Trophoblast cell (in vitro differentiated cells and primary cell): ENCODE results near the gene SMDT1.

Experiments used
- DNase-seq, 2 donors: peaks; one replicate each; pipeline ENCODE4 v3.0.0-alpha.2; 2016
- H2AFZ ChIP-seq: 2 replicates; pipeline ENCODE4 v1.6.1; 2013; ENCODE audit warnings: low read length, moderate library complexity, mild to moderate bottlenecking; ENCODE audit not compliant: insufficient read depth, poor library complexity
- H2AK5ac ChIP-seq: 2 replicates; pipeline ENCODE4 v1.6.1; 2013; ENCODE audit warnings: mild to moderate bottlenecking, low read length
- H2BK120ac ChIP-seq: 2 replicates; pipeline ENCODE4 v1.6.1; 2013; ENCODE audit warnings: low read length, mild to moderate bottlenecking, moderate library complexity; ENCODE audit not compliant: insufficient read depth, poor library complexity
- H2BK12ac ChIP-seq: 2 replicates; pipeline ENCODE4 v1.6.1; 2013; ENCODE audit warnings: mild to moderate bottlenecking, low read length, moderate library complexity
- H2BK5ac ChIP-seq: 2 replicates; pipeline ENCODE4 v1.6.1; 2013; ENCODE audit warnings: low read length, low read depth, moderate library complexity, mild to moderate bottlenecking; ENCODE audit not compliant: poor library complexity
- H3K14ac ChIP-seq: 2 replicates; pipeline ENCODE4 v1.6.1; 2013; ENCODE audit warnings: mild to moderate bottlenecking, low read length
- H3K18ac ChIP-seq: 2 replicates; pipeline ENCODE4 v1.6.1; 2013; ENCODE audit warnings: mild to moderate bottlenecking, low read length
- H3K23ac ChIP-seq: 2 replicates; pipeline ENCODE4 v1.6.1; 2013; ENCODE audit warnings: low read length
- H3K27ac ChIP-seq: 2 replicates; pipeline ENCODE4 v1.5.1; 2013; ENCODE audit warnings: low read depth, mild to moderate bottlenecking, inconsistent platforms, low read length, moderate library complexity
- H3K27me3 ChIP-seq: 2 replicates; pipeline ENCODE4 v1.6.1; 2013; ENCODE audit warnings: inconsistent platforms, mild to moderate bottlenecking, low read length, moderate library complexity; ENCODE audit not compliant: insufficient read depth
- H3K36me3 ChIP-seq, 2 experiments: 1 replicate in 1 of 2; 2 replicates in 1 of 2; pipeline ENCODE4 v1.6.1; 2013; ENCODE audit warnings: low read length in 2 of 2, mild to moderate bottlenecking in 2 of 2, moderate library complexity in 1 of 2; ENCODE audit not compliant: insufficient read depth in 2 of 2, control insufficient read depth in 1 of 2
- H3K4ac ChIP-seq: 2 replicates; pipeline ENCODE4 v1.6.1; 2013; ENCODE audit warnings: low read depth, mild to moderate bottlenecking, low read length, moderate library complexity
- H3K4me1 ChIP-seq, 2 experiments: 1 replicate in 1 of 2; 2 replicates in 1 of 2; pipeline ENCODE4 v1.6.1; 2013; ENCODE audit warnings: low read length in 2 of 2, mild to moderate bottlenecking in 2 of 2, moderate library complexity in 1 of 2; ENCODE audit not compliant: insufficient read depth in 2 of 2, control insufficient read depth in 1 of 2
- H3K4me2 ChIP-seq: 2 replicates; pipeline ENCODE4 v1.6.1; 2013; ENCODE audit warnings: inconsistent platforms, mild to moderate bottlenecking, low read length, moderate library complexity
- H3K4me3 ChIP-seq: 2 replicates; pipeline ENCODE4 v1.5.1; 2013; ENCODE audit warnings: mild to moderate bottlenecking, low read depth, low read length, inconsistent platforms
- H3K79me1 ChIP-seq: one replicate; pipeline ENCODE4 v1.6.1; 2013; ENCODE audit warnings: low read length
- H3K79me2 ChIP-seq: 2 replicates; pipeline ENCODE4 v1.6.1; 2013; ENCODE audit warnings: low read length, mild to moderate bottlenecking; ENCODE audit not compliant: control insufficient read depth, insufficient read depth, poor library complexity
- H3K9ac ChIP-seq: 2 replicates; pipeline ENCODE4 v1.6.1; 2013; ENCODE audit warnings: mild to moderate bottlenecking, low read length
- H3K9me3 ChIP-seq: 2 replicates; pipeline ENCODE4 v1.6.1; 2013; ENCODE audit warnings: low read depth, mild to moderate bottlenecking, control low read depth, inconsistent platforms, low read length; ENCODE audit not compliant: insufficient read depth
- H4K12ac ChIP-seq: 2 replicates; pipeline ENCODE4 v1.6.1; 2013; ENCODE audit warnings: low read depth, mild to moderate bottlenecking, low read length, moderate library complexity
- H4K8ac ChIP-seq: 2 replicates; pipeline ENCODE4 v1.6.1; 2013; ENCODE audit warnings: low read depth, mild to moderate bottlenecking, low read length, moderate library complexity
- H4K91ac ChIP-seq: one replicate; pipeline ENCODE4 v1.6.1; 2013; ENCODE audit warnings: low read depth, mild to moderate bottlenecking, low read length, moderate library complexity
- WGBS: extraction: QIAGEN DNeasy Blood & Tissue Kit; methylation state at CpG from one replicate; pipeline ENCODE4 v1.1.7; 2013; ENCODE audit warnings: missing lambda C conversion rate; ENCODE audit not compliant: insufficient read length, insufficient coverage; ENCODE audit errors: extremely low coverage; 5-methylcytosine and 5-hydroxymethylcytosine counted together

SMDT1 gene

DNA sequence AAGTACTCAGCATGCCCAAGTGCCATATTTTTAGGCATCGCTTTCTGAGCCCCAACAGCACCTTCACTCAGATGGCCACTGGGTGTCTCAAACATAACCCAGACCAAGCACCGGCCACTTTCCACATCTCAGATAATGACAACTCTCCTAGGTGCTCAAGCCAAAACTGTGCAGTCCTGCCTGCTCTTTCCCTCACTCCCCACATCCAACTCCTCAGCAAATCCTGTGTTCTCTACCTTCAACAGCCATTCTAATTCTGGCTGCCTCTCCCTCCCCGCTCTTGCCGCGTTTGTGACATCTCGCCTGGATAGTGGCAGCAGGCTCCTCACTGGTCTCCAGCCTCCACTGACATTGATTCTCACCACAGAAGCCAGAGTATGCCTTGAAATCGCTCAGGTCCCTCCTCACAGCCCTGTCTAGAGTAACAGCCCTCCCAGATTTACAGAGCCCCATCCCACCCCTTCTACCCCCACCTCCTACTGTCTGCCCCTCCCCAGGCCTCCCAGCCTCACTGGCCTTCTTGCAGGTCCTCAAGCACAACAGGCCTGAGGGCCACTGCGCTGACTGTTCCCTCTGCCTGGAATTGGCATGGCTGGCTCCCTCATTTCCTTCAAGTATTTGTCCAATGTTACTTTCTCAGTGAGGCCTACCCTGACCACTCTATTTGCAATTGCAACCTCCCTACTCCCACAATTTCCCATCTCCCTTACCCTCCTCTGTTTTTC is 6.7 kb upstream of the SMDT1 start:
- Histone ChIP-seq H3K9ac (no peak overlapping the region), H4K8ac (no peak overlapping the region), H3K4me1 (peaks cover 6 to 14% of the 10 kb centered on the region in 2 experiments), H3K79me2 (peaks cover 5% of the 10 kb centered on the region), H3K4ac (no peak overlapping the region), H3K36me3 (no peaks in the 10 kb centered on the region), H2BK12ac (no peak overlapping the region), H4K91ac (no peak overlapping the region), H3K14ac (no peak overlapping the region), H2BK5ac (no peak overlapping the region), H2AK5ac (no peak overlapping the region), H3K4me2 (no peak overlapping the region), H4K12ac (no peak overlapping the region), H3K9me3 (no peaks in the 10 kb centered on the region), H2BK120ac (no peak overlapping the region), H3K79me1 (peaks cover 8% of the 10 kb centered on the region), H3K4me3 (no peak overlapping the region), H3K23ac (no peak overlapping the region), H3K27ac (no peak overlapping the region), H3K27me3 (no peaks in the 10 kb centered on the region), H3K18ac (no peak overlapping the region), H2AFZ (no peak overlapping the region)
- DNase-seq: peak in 1 of 2 donors; percentile 17
- no CpG with 5 or more reads among the region's 8 CpGs for WGBS

DNA sequence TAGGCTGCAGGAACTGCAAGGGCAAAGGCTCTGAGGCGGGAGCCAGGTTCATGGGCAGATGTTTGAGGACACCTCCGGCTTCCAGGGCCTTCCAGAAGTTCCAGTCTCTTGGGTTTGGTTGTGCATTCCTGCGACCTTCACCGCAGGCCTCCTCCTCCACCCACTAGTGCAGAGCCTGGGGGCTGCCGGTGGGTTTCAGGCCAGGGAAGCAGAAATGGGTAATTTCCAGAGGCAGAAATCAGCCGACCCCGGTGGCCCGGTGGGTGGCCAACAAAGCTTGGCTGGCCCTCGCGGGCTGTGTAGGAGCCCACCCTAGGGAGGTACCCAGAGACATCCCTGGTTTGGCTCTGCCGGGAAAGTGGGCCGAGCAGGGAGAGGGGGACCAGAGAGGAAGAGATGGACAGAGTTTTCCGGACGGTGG is 5.9 kb upstream of the SMDT1 start:
- Histone ChIP-seq H4K91ac (peak overlapping the region; percentile 82), H3K27me3 (no peaks in the 10 kb centered on the region), H3K4me2 (no peak overlapping the region), H3K4me1 (peaks cover 9 to 15% of the 10 kb centered on the region in 2 experiments), H2BK5ac (no peak overlapping the region), H3K4me3 (no peak overlapping the region), H3K27ac (no peak overlapping the region), H3K14ac (no peak overlapping the region), H2BK12ac (no peak overlapping the region), H3K9me3 (no peaks in the 10 kb centered on the region), H3K36me3 (no peaks in the 10 kb centered on the region), H3K79me1 (peaks cover 8% of the 10 kb centered on the region), H3K79me2 (peaks cover 5% of the 10 kb centered on the region), H3K23ac (no peak overlapping the region), H4K8ac (peak overlapping the region; percentile 89), H3K18ac (no peak overlapping the region), H2BK120ac (no peak overlapping the region), H3K4ac (no peak overlapping the region), H2AK5ac (no peak overlapping the region), H4K12ac (no peak overlapping the region), H2AFZ (no peak overlapping the region), H3K9ac (no peak overlapping the region)
- no peak for DNase-seq
- WGBS: no CpG with 5 or more reads among the region's 14 CpGs

DNA sequence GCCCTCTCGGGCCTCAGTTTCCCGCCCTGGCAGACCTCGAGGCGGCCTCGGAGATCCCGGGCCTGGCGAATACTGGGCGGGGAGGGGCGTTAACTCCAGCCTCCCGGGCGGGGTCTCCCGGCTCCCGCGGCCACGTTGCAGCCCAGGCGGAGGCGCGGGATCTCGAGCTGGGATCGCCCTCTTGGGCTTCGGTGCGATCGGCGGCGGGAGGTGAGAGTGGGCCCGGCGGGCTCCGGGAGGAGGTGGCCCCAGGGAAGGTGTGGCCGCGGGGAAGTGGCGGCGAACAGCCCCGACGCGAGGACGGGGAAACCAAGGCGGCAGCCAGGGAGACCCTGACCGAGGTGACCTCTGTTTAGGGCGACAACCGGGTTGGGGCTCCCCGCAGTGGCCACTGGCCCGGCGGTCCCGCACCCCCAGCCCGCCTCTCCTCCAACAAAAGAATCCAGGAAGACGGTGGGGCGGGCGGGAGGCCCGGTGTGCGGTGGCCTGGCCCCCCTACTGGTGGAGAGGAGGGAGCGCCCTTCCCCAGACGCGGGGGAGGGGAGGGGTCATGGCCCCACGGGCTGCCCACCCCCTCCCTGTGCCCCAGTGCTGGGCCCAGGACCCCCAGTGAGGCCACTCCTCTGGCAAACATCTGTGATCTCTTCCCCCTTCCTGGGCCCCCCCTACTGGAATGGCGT is 5.2 kb upstream of the SMDT1 start, which contains the start of gene PHETA2:
Gene PHETA2 (plus strand): TSS at position 117 of the 680 bp plus-strand sequence. CDS start 3,046 bp downstream, outside the sequence.
- DNase-seq: peak; percentile 22 to 57
- Histone ChIP-seq H3K4me2 (peak within 1 kb of the TSS; percentile 54), H3K9me3 (no peaks in the 10 kb centered on the region), H4K8ac (peak within 1 kb of the TSS; percentile 89), H2AFZ (peak within 1 kb of the TSS; percentile 79), H3K4me1 (peaks cover 14 to 20% of the 10 kb centered on the region in 2 experiments), H3K27me3 (no peaks in the 10 kb centered on the region), H3K18ac (peak within 1 kb of the TSS; percentile 70), H3K9ac (peak within 1 kb of the TSS; percentile 4), H3K79me1 (peaks cover 13% of the 10 kb centered on the region), H2BK12ac (no peak within 1 kb of the TSS), H3K14ac (peak within 1 kb of the TSS; percentile 77), H2BK5ac (peak within 1 kb of the TSS; percentile 18), H3K23ac (no peak within 1 kb of the TSS), H2AK5ac (peak within 1 kb of the TSS; percentile 57), H3K27ac (no peak within 1 kb of the TSS), H3K36me3 (no peaks in the 10 kb centered on the region), H3K79me2 (peaks cover 7% of the 10 kb centered on the region), H3K4me3 (peak within 1 kb of the TSS; percentile 64), H3K4ac (no peak within 1 kb of the TSS), H4K12ac (peak within 1 kb of the TSS; percentile 62), H2BK120ac (peak within 1 kb of the TSS; percentile 70), H4K91ac (peak within 1 kb of the TSS; percentile 82)
- WGBS: no CpG with 5 or more reads among the region's 55 CpGs

DNA sequence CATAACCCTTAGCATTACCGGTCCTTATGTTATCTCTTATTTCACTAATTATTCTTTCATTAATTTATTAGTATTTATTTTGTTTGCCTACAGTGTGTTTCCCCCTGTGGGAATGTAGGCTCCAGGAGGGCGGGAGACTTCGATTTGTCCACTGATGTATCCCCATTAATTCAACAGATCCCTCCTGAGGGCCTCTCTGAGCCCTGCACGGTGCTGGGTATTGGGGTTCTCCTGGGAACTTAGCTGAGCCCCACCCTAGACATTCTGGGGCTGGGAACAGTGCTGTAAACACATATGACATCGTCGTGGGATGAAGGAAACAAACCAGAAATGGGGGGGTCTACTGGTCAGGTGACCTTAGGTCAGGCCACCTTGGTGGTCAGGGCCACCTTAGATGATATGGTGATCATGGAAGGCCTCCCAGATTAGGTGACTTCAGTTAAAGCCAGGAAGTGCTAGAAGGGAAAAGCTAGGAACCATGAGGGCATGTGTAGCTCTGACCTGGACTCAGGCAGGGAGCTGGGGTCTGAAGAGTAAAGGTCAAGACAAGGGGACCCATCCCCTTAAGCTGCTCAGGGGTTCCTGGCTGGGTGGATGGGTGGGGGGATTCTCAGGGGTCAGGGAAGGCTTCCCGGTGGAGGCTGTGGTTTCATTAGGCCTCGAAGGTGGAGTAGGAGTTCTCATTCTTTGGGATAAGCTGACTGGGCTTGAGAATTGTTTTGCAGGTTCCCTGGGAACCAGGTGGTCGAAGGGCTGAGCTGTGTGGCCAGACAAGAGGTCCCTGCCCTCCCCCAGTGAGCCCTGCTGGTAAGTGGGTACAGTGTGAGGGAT is 4.4 kb upstream of the SMDT1 start:
- no peak overlapping the region for H2BK12ac ChIP-seq
- no CpG with 5 or more reads among the region's 9 CpGs for WGBS

More for the DNA sequence above, 4.4 kb upstream of the SMDT1 start:
- no peaks in the 10 kb centered on the region for H3K27me3 ChIP-seq
- H3K23ac ChIP-seq: no peak overlapping the region
- H4K91ac ChIP-seq: no peak overlapping the region
- no peaks in the 10 kb centered on the region for H3K9me3 ChIP-seq
- H3K4me1 ChIP-seq: peaks cover 14 to 15% of the 10 kb centered on the region in 2 experiments
- DNase-seq: no peak
- H3K14ac ChIP-seq: no peak overlapping the region
- H3K4ac ChIP-seq: no peak overlapping the region
- no peak overlapping the region for H3K9ac ChIP-seq
- peaks cover 16% of the 10 kb centered on the region for H3K79me1 ChIP-seq
- peaks cover 9% of the 10 kb centered on the region for H3K79me2 ChIP-seq
- H3K27ac ChIP-seq: no peak overlapping the region
- no peaks in the 10 kb centered on the region for H3K36me3 ChIP-seq
- H2AFZ ChIP-seq: no peak overlapping the region
- H2AK5ac ChIP-seq: no peak overlapping the region
- H3K4me3 ChIP-seq: no peak overlapping the region
- H4K8ac ChIP-seq: no peak overlapping the region
- H3K18ac ChIP-seq: no peak overlapping the region
- no peak overlapping the region for H2BK120ac ChIP-seq
- H3K4me2 ChIP-seq: peak overlapping the region; percentile 54
- no peak overlapping the region for H2BK5ac ChIP-seq
- no peak overlapping the region for H4K12ac ChIP-seq
